K562 (cell line): ENCODE data around the gene TBC1D1.

Source experiments
- CTCF ChIP-seq, 3 experiments: IDR thresholded peaks in 2 of 3; conservative IDR thresholded peaks in 1 of 3; 2 replicates each; pipeline ENCODE4 v1.5.1; 2011 to 2012; ENCODE audit warnings: low read length in 3 of 3, mild to moderate bottlenecking in 3 of 3, control low read depth in 2 of 3, improper control_type of control experiment in 1 of 3, inconsistent platforms in 1 of 3, low read depth in 1 of 3, mixed read lengths in 1 of 3, moderate library complexity in 1 of 3; ENCODE audit not compliant: insufficient read depth in 2 of 3
- POLR2AphosphoS5 ChIP-seq: IDR thresholded peaks from 2 replicates; pipeline ENCODE4 v1.6.1; 2011; ENCODE audit warnings: mild to moderate bottlenecking, low read depth, low read length, moderate library complexity; ENCODE audit not compliant: control insufficient read depth, insufficient read depth
- POLR3G ChIP-seq: IDR thresholded peaks from 2 replicates; pipeline ENCODE4 v1.6.1; 2011; ENCODE audit not compliant: insufficient read length, insufficient replicate concordance; ENCODE audit errors: extremely low read depth
- SMC3 ChIP-seq: conservative IDR thresholded peaks from 2 replicates; pipeline ENCODE4 v1.6.1; 2011; ENCODE audit warnings: low read depth, low read length, improper control_type of control experiment; ENCODE audit not compliant: insufficient read depth
- STAT5B ChIP-seq: fragments of 250-450 bp; sonication (Bioruptor Pico); IDR thresholded peaks from 2 replicates; pipeline ENCODE4 v1.8.0; 2021; ENCODE audit warnings: mild to moderate bottlenecking, inconsistent platforms
- ZNF41 ChIP-seq: fragments of 250-450 bp; sonication (Bioruptor Pico); conservative IDR thresholded peaks from 2 replicates; pipeline ENCODE4 v1.4.0; 2020; ENCODE audit warnings: mild to moderate bottlenecking
- ZNF785 ChIP-seq: fragments of 250-450 bp; sonication (Bioruptor Pico); IDR thresholded peaks from 2 replicates; pipeline ENCODE4 v1.4.0; 2020; ENCODE audit warnings: mild to moderate bottlenecking

GRCh38 chr4:38086849-38087226, 196.0 kb downstream of the TBC1D1 start:
- TF ChIP-seq ZNF41 (CRISPR knock-in tag) = no peak
- no peak for TF ChIP-seq STAT5B (CRISPR knock-in tag)
- no peak for TF ChIP-seq SMC3
- no peak for TF ChIP-seq POLR2AphosphoS5
- no peak for TF ChIP-seq CTCF (IDR thresholded peaks at IDR 0.05 in 2 of 3, conservative IDR thresholded peaks at IDR 0.05 in 1 of 3; ENCODE audit: insufficient read depth in 2 of 3, low read depth in 1 of 3, low read length in 3 of 3)
- no peak for TF ChIP-seq ZNF785 (CRISPR knock-in tag)
- no peak for TF ChIP-seq POLR3G
